Subcutaneous adipose tissue (tissue), 4 donors: ENCODE data around the gene GMDS. TPM values are rescaled to one million over a fixed set of nuclear protein-coding genes. Genes with fewer than 3 reads are reported as not detected.

Source experiments
- total RNA-seq, 4 donors: library from RNA; depleted of rRNA; stranded (reverse); fragments of >200 nt; gene quantifications; one replicate each; pipeline ENCODE4 v1.1.0, GENCODE V29; 2016
- TF ChIP-seq, protein P1 (sequence below): fragments of 450-650 bp; IDR thresholded peaks from one replicate; pipeline ENCODE4 v1.5.1; 2016; ENCODE audit warnings: low read depth, mild to moderate bottlenecking, control low read depth, antibody characterized with exemption, moderate library complexity

Gene GMDS
- total RNA-seq, 4 donors from 2014 or later: 10.1 to 17.3 (median 13.9) TPM

DNA sequence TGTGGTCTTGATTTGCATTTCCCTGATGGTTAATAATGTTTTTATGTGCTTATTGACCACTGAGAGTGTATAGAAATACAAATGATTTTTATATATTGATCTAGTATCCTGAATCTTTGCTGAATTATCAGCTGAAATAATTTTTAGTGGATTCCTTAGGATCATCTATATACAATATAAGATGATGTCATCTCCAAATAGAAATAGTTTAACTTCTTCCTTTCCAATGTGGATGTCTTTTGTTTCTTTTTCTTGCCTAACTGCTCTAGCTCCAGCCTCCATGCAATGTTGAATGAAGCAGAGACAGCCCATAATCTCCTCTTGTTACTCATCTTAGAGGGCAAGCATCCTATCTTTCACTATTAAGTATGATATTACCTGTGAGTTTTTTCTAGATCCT, 226.4 kb downstream of the GMDS start:
- TF ChIP-seq, protein P1, sequence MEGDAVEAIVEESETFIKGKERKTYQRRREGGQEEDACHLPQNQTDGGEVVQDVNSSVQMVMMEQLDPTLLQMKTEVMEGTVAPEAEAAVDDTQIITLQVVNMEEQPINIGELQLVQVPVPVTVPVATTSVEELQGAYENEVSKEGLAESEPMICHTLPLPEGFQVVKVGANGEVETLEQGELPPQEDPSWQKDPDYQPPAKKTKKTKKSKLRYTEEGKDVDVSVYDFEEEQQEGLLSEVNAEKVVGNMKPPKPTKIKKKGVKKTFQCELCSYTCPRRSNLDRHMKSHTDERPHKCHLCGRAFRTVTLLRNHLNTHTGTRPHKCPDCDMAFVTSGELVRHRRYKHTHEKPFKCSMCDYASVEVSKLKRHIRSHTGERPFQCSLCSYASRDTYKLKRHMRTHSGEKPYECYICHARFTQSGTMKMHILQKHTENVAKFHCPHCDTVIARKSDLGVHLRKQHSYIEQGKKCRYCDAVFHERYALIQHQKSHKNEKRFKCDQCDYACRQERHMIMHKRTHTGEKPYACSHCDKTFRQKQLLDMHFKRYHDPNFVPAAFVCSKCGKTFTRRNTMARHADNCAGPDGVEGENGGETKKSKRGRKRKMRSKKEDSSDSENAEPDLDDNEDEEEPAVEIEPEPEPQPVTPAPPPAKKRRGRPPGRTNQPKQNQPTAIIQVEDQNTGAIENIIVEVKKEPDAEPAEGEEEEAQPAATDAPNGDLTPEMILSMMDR: no peak

DNA sequence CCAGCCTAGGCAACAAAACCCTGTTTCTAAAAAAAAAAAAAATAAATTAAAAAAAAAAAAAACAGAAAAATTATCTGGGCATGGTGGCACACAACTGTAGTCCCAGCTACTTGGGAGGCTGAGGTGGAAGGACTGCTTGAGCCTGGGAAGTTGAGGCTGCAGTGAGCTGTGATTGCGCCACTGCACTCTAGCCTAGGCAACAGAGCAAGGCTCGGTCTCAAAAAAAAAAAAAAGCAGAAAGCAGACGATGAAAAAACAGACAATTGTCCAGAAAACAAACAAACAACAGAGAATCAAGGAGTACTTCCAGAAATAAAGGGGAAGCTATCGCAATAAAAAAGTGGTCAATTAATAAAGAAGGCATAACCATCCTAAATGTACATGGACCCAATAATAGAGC, 229.4 kb downstream of the GMDS start:
- TF ChIP-seq, protein P1: no peak

DNA sequence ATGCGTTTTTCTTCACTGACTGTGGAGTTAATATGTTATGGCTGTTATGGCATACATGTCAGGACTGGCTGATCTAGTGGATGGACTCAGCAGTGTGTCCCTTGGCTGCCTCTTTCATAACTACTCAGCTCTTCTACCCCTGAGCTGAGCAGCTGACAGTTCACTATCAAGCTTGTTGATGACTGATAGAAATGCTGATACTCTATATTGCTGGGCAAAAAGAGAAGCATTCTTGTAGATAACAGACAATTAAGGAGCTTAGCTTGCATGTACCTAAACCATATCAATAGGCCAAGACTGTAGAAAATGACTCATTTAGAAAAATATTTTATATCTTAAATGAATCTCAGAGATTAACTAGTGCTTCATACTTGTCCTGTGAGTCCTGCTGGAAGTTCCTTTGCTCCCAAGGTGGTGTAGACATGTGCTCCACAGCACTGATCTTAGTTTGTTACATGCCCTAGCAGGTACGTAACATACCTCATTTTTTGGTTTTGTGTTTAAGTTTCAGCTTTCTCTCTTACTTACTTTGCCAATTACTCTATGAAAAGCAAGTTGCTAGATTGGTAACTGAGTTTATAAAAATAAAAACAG, 236.9 kb downstream of the GMDS start:
- TF ChIP-seq, protein P1: no peak

DNA sequence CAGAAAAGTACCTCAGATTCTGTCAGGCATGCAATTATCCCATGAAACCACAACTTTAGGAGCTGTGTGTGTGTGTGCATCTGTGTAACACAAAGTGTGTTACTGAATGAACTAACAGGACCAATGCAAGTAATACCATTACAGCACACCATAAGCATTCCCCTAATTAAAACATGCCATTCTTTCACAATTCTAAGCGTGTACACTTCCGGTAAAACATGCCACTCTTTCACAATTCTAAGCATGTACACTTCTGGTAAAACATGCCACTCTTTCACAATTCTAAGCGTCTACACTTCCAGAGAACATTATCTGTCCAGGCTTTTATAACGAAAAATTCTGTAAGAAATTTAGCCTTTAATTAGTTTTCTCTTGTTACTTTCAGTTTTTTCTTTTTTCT, 238.2 kb downstream of the GMDS start:
- TF ChIP-seq, protein P1: no peak

DNA sequence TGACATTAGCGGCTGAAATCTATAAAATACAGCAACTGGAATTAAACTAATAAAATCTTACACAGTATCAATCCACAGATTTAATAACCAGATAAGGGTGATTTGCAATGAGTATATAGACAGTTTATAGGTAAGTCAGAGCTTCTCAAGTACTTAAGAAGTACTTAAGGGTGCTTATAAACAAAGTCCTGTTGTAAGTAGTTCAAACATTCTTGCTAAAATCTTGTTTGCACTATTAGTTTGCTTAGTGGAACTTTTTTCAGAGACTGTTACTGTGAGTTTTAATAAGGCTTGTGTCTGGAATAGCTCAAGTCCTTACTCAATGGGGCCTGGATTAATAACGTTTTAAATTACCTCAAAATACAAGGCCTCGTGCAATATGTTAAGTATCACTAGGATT, 240.5 kb downstream of the GMDS start:
- TF ChIP-seq, protein P1: no peak

DNA sequence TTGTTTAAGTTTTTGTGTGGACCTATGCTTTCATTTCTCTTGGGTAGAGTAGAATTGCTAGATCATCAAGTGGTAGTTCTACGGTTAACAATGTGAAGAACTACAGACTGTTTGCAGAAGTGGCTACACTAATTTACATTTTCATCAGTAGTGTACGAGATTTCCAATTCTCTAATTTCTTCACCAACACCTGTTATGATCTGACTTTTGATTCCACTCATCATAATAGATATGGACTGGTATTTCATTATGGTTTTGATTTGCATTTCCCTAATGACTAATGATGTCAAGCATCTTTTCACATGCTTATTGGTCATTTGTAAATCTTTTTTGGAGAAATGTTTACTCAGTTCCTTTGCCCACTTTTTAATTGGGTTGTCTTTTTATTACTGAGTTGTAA, 244.4 kb downstream of the GMDS start:
- TF ChIP-seq, protein P1: no peak

DNA sequence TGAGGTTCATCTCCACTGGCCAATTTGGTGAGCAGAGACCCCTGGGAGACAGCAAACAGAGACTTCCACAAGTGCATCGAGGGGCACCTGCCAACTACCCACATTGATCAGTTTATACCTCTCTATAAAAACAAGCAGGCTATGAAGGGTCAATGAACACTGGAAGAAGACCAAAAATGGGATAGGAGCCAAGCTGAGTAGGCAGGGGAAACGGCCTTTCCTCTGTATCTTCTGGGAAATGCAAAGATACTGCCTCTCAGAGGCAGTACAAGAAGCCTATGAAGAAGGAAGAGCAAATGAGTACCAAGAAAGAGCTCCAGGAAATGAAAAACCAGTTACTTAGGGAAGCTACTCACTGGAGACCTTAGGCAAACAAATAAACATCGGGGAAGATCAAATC, 247.7 kb downstream of the GMDS start:
- TF ChIP-seq, protein P1: no peak
